Muscle of leg (tissue), 11 donors: Measurements from ENCODE around the gene SERPINH1. TPM values are rescaled to one million over a fixed set of nuclear protein-coding genes. Genes with fewer than 3 reads are reported as not detected.

Experiments used
- DNase-seq: peaks from one replicate; pipeline ENCODE4 v3.0.0; 2013
- H3K27ac ChIP-seq: one replicate; pipeline ENCODE4 v1.5.1; 2013; ENCODE audit warnings: mild to moderate bottlenecking, low read length, control low read depth
- H3K27me3 ChIP-seq: one replicate; pipeline ENCODE4 v1.6.1; 2013; ENCODE audit warnings: low read length; ENCODE audit not compliant: control insufficient read depth, insufficient read depth
- H3K36me3 ChIP-seq: one replicate; pipeline ENCODE4 v1.6.1; 2013; ENCODE audit warnings: low read length; ENCODE audit not compliant: control insufficient read depth, insufficient read depth
- H3K4me1 ChIP-seq: one replicate; pipeline ENCODE4 v1.6.1; 2013; ENCODE audit warnings: low read length; ENCODE audit not compliant: control insufficient read depth, insufficient read depth
- H3K4me3 ChIP-seq: one replicate; pipeline ENCODE4 v1.5.1; 2013; ENCODE audit warnings: low read length, control low read depth
- H3K9me3 ChIP-seq: replicated peaks from 2 replicates; pipeline ENCODE4 v1.6.1; 2013; ENCODE audit warnings: low read depth, low read length; ENCODE audit not compliant: control insufficient read depth
- WGBS: methylation state at CpG from one replicate; pipeline ENCODE4 v1.1.5; 2013; ENCODE audit warnings: missing lambda C conversion rate; ENCODE audit not compliant: insufficient coverage; 5-methylcytosine and 5-hydroxymethylcytosine counted together
- polyA plus RNA-seq, 8 donors: library from polyadenylated mRNA; unstranded; fragments of 120-200 nt; gene quantifications; one replicate each; pipeline versions ENCODE4 v1.2.1 to v1.2.3, GENCODE V29; 2013; ENCODE audit warnings: inconsistent platforms in 1 of 8, low replicate concordance in 1 of 8; ENCODE audit not compliant: insufficient read length in 8 of 8, insufficient read depth in 1 of 8
- total RNA-seq: library from RNA; stranded (reverse); fragments of 120-200 nt; gene quantifications from one replicate; pipeline ENCODE4 v1.2.4, GENCODE V29; 2013

SERPINH1 gene
- total and polyA plus RNA-seq, 9 donors: 229 to 589 (median 384) TPM

DNA sequence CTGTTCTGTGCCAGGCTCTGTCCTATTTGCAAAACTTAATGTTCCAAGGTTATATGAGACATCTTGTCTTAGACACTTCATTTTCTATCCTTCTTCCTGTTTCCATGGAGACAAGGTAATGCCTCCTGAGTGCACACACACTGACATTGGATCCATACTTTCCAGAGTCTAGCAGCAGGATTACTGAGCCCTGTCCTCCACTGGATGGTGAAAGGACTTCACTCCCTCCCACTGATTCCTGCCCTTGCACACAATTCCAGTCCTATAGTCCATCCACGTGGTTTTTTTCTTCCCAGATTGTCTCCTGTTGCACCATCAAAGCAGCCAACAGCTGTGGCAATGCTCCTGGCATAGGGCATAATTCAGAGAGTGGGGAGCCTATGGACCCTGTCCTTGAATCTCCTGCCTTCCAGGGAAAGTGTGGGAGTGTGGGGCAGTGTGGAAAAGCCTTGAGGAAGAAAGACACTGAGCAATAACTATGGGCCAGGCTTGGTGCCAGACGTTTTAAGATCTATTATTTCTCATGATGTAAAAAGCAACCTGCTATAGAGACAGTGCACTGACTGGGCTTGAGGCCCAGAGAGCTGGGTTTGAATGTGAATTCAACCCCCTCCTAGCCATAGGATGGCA is 31.3 kb downstream of the SERPINH1 start:
- no peak overlapping the region for H3K27ac ChIP-seq
- no peaks in the 10 kb centered on the region for H3K27me3 ChIP-seq
- H3K4me3 ChIP-seq: no peak overlapping the region
- no peaks in the 10 kb centered on the region for H3K9me3 ChIP-seq
- H3K4me1 ChIP-seq: peaks cover 26% of the 10 kb centered on the region
- no peak for DNase-seq
- 17% methylated on average over 1 of the region's 2 CpGs for WGBS
- H3K36me3 ChIP-seq: no peaks in the 10 kb centered on the region

GRCh38 chr11:75594211-75594610 is 32.2 kb downstream of the SERPINH1 start:
- DNase-seq: no peak
- 83% methylated on average over 3 of the region's 6 CpGs for WGBS
- no peaks in the 10 kb centered on the region for H3K36me3 ChIP-seq
- H3K9me3 ChIP-seq: no peaks in the 10 kb centered on the region
- H3K4me1 ChIP-seq: peaks cover 26% of the 10 kb centered on the region
- H3K4me3 ChIP-seq: no peak overlapping the region
- no peak overlapping the region for H3K27ac ChIP-seq
- no peaks in the 10 kb centered on the region for H3K27me3 ChIP-seq

DNA sequence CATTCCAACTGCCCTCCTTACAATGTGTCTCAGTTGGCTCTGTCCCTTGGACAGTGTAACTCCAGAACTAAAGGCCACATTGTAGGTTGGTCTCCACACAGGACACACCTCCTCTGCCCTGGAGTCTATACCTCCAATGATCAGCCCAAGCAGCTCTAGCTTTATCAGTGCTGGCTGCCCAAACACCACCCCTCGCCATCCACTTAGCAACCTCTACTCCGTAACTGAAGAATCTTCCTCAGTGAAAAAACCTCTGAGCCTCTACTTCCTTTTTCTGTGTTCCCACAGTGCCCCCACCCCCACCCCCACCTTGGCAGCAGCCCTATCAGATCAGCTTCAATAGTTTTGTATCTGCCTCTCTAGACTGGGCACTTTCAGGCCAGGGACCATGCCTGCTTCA is 33.4 kb downstream of the SERPINH1 start:
- H3K4me1 ChIP-seq: peaks cover 19% of the 10 kb centered on the region
- no peak overlapping the region for H3K27ac ChIP-seq
- DNase-seq: no peak
- H3K27me3 ChIP-seq: peaks cover 2% of the 10 kb centered on the region
- no peaks in the 10 kb centered on the region for H3K9me3 ChIP-seq
- H3K36me3 ChIP-seq: no peaks in the 10 kb centered on the region
- 87% methylated on average over 2 of the region's 2 CpGs for WGBS
- no peak overlapping the region for H3K4me3 ChIP-seq

DNA sequence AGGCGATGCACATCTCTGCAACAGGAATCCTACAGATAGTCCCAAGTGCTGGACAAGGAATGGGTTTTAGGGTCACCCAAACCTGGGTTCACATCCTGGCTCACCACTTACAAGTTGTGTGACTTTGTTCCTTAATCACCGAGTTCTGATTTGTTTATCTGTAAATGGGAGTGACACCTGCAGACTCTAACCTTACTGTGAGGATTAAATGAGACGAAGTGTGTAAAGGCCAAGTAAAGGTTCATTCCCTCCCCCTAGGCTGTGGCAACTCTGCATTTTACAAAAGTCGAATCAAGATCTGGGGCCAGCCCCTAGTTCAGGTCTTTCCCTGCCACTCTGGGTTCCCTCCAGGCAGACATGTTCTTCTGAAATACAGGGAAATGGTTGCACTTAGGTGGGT is 34.9 kb downstream of the SERPINH1 start:
- Histone ChIP-seq H3K4me1 (peaks cover 14% of the 10 kb centered on the region), H3K27me3 (peaks cover 2% of the 10 kb centered on the region), H3K9me3 (no peaks in the 10 kb centered on the region), H3K4me3 (no peak overlapping the region), H3K27ac (no peak overlapping the region), H3K36me3 (no peaks in the 10 kb centered on the region)
- DNase-seq: no peak
- no CpG with 5 or more reads among the region's 4 CpGs for WGBS

DNA sequence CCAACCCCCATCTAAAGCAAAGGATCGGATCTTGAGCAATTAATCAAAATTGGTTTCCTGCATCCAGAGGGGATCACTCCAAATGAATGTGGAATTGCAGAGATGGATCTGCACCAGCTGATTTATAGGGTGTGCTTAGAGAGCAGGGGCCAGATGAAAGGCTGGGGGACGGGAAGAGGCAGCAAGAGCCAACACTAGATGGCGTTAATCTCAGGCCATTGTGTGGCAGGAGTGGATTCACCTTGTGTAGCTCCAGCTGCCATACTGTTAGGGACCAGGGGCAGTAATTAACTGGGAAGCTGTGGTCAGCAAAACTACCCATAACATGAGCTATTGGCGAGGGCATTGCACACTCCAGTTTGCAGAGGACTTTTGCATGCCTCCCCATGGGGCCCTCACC is 35.6 kb downstream of the SERPINH1 start:
- H3K27ac ChIP-seq: no peak overlapping the region
- peaks cover 2% of the 10 kb centered on the region for H3K27me3 ChIP-seq
- 40% methylated on average over 3 of the region's 4 CpGs for WGBS
- DNase-seq: no peak
- H3K9me3 ChIP-seq: no peaks in the 10 kb centered on the region
- peaks cover 14% of the 10 kb centered on the region for H3K4me1 ChIP-seq
- no peaks in the 10 kb centered on the region for H3K36me3 ChIP-seq
- no peak overlapping the region for H3K4me3 ChIP-seq

GRCh38 chr11:75598264-75598663 is 36.2 kb downstream of the SERPINH1 start:
- peaks cover 14% of the 10 kb centered on the region for H3K4me1 ChIP-seq
- H3K27me3 ChIP-seq: peaks cover 2% of the 10 kb centered on the region
- H3K27ac ChIP-seq: no peak overlapping the region
- no peaks in the 10 kb centered on the region for H3K9me3 ChIP-seq
- H3K4me3 ChIP-seq: no peak overlapping the region
- no peaks in the 10 kb centered on the region for H3K36me3 ChIP-seq
- DNase-seq: no peak

GRCh38 chr11:75598900-75599299 is 36.8 kb downstream of the SERPINH1 start:
- no peaks in the 10 kb centered on the region for H3K9me3 ChIP-seq
- no peak overlapping the region for H3K4me3 ChIP-seq
- peaks cover 10% of the 10 kb centered on the region for H3K4me1 ChIP-seq
- H3K36me3 ChIP-seq: no peaks in the 10 kb centered on the region
- no peak for DNase-seq
- no peak overlapping the region for H3K27ac ChIP-seq
- 87% methylated on average over 7 of the region's 7 CpGs for WGBS
- peaks cover 2% of the 10 kb centered on the region for H3K27me3 ChIP-seq

DNA sequence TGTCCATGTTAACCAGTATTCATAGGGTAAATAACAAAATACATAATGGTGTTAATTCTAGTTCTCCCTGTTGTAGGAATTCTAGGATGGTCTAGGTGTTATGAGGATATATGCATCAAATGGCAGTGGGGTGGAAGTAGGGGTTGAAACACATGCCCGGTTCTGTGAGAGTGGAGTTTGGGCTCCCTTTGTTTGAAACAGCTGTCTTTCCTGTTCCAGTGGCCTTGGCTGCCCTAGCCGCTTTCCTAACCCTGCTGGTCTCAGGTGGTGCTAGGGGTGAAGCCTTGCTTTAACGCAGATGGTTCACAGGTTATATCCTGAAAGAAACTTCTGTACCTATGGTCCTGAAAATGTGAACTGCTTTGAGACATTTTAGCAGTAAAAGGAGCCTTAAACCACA is 38.3 kb downstream of the SERPINH1 start:
- H3K36me3 ChIP-seq: no peaks in the 10 kb centered on the region
- DNase-seq: no peak
- H3K27me3 ChIP-seq: peaks cover 2% of the 10 kb centered on the region
- H3K4me1 ChIP-seq: peaks cover 3% of the 10 kb centered on the region
- 60% methylated on average over 2 of the region's 3 CpGs for WGBS
- H3K9me3 ChIP-seq: no peaks in the 10 kb centered on the region
- no peak overlapping the region for H3K4me3 ChIP-seq
- H3K27ac ChIP-seq: no peak overlapping the region

DNA sequence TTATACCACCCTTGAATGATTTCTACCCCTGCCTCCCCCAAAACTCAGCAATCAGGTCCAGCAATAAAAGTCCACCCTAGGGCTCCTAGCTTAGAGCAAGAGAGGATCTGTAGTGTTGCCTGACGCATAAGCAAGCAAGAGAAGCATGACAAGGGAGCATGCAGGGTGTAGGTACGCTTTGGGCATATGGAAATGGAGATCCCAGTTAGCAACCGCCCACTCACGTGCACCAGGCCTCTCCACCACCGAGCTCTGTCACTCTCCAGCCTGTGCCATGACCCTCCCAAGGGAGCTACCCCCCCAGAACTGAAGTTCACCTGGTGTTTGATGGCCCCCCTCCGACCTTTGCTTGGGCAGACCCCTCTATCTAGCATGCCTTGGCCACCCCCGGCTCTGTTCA is 39.4 kb downstream of the SERPINH1 start:
- Histone ChIP-seq H3K36me3 (no peaks in the 10 kb centered on the region), H3K9me3 (no peaks in the 10 kb centered on the region), H3K4me1 (peaks cover 2% of the 10 kb centered on the region), H3K27ac (no peak overlapping the region), H3K4me3 (no peak overlapping the region), H3K27me3 (peaks cover 2% of the 10 kb centered on the region)
- 75% methylated on average over 5 of the region's 7 CpGs for WGBS
- DNase-seq: no peak

DNA sequence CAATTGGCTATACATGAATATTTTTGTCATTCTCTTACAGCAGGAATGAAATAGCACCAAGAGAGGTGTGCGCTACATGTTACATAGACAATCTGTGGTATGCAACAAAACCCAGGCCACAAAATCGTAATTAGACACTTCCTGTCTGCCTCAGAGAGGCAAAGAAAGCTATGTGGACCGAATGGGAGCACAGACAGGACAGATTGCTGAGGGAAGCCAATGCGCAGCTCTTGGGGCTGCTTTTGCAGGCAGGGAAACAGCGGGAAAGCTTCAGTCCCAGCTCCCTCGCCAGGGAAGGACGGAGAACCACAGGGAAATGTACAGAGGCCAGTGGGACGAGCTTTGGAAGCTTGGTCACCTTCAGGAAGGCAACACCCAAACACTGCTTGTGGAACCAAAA is 40.9 kb downstream of the SERPINH1 start:
- Histone ChIP-seq H3K36me3 (peaks cover 4% of the 10 kb centered on the region), H3K27ac (no peak overlapping the region), H3K27me3 (peaks cover 2% of the 10 kb centered on the region), H3K4me1 (no peaks in the 10 kb centered on the region), H3K9me3 (no peaks in the 10 kb centered on the region), H3K4me3 (no peak overlapping the region)
- DNase-seq: no peak
- 35% methylated on average over 7 of the region's 8 CpGs for WGBS
